ENCODE data around the gene RPL27A. TPM values are rescaled to one million over a fixed set of nuclear protein-coding genes. Genes with fewer than 3 reads are reported as not detected.

RPL27A gene
- total RNA-seq, 1 donor from 2014 or later, result 748 TPM

- no peaks in the 10 kb centered on the region for H3K4me1 Mint-ChIP-seq (ENCODE audit: low read depth)
Observed at GRCh38 chr11:8674859-8675258, 7.7 kb upstream of the RPL27A start.

GRCh38 chr11:8676458-8676857 is 6.1 kb upstream of the RPL27A start:
- Mint-ChIP-seq H3K27me3 (no peaks in the 10 kb centered on the region), H3K4me1 (ENCODE audit: low read depth) (peaks cover 4% of the 10 kb centered on the region), H3K27ac (no peak overlapping the region), H3K36me3 (ENCODE audit: insufficient read depth) (peaks cover 2% of the 10 kb centered on the region), H3K4me3 (ENCODE audit: low read depth) (no peak overlapping the region), H3K9me3 (ENCODE audit: low read depth) (peaks cover 4% of the 10 kb centered on the region)
- no peak for DNase-seq (ENCODE audit: low spot score, unreplicated experiment)
- no peak for TF ChIP-seq CTCF (IDR thresholded peaks at IDR 0.05; ENCODE audit: unreplicated experiment)

More at GRCh38 chr11:8674859-8675258, 7.7 kb upstream of the RPL27A start:
- H3K27me3 Mint-ChIP-seq, result no peaks in the 10 kb centered on the region
- H3K9me3 Mint-ChIP-seq (ENCODE audit: low read depth), result no peaks in the 10 kb centered on the region
- H3K27ac Mint-ChIP-seq, result no peak overlapping the region
- H3K36me3 Mint-ChIP-seq (ENCODE audit: insufficient read depth), result no peaks in the 10 kb centered on the region
- H3K4me3 Mint-ChIP-seq (ENCODE audit: low read depth), result no peak overlapping the region
- no peak for TF ChIP-seq CTCF (IDR thresholded peaks at IDR 0.05; ENCODE audit: unreplicated experiment)
- no peak for DNase-seq (ENCODE audit: low spot score, unreplicated experiment)

GRCh38 chr11:8679006-8679405 is 3.6 kb upstream of the RPL27A start:
- Mint-ChIP-seq H3K27ac (no peak overlapping the region), H3K9me3 (ENCODE audit: low read depth) (peaks cover 4% of the 10 kb centered on the region), H3K4me1 (ENCODE audit: low read depth) (peaks cover 13% of the 10 kb centered on the region), H3K27me3 (no peaks in the 10 kb centered on the region), H3K36me3 (ENCODE audit: insufficient read depth) (peaks cover 9% of the 10 kb centered on the region), H3K4me3 (ENCODE audit: low read depth) (no peak overlapping the region)
- no peak for TF ChIP-seq CTCF (IDR thresholded peaks at IDR 0.05; ENCODE audit: unreplicated experiment)
- DNase-seq (ENCODE audit: low spot score, unreplicated experiment), result no peak

GRCh38 chr11:8681837-8682302 is 722 bp upstream of the RPL27A start:
- Mint-ChIP-seq H3K4me1 (ENCODE audit: low read depth) (peaks cover 18% of the 10 kb centered on the region), H3K9me3 (ENCODE audit: low read depth) (peaks cover 4% of the 10 kb centered on the region), H3K4me3 (ENCODE audit: low read depth) (peak overlapping the region; percentile 96), H3K27ac (peak overlapping the region; percentile 97), H3K27me3 (no peaks in the 10 kb centered on the region), H3K36me3 (ENCODE audit: insufficient read depth) (peaks cover 29% of the 10 kb centered on the region)
- no peak for DNase-seq (ENCODE audit: low spot score, unreplicated experiment)
- no peak for TF ChIP-seq CTCF (IDR thresholded peaks at IDR 0.05; ENCODE audit: unreplicated experiment)

- Mint-ChIP-seq H3K9me3 (ENCODE audit: low read depth) (peaks cover 4% of the 10 kb centered on the region), H3K4me3 (ENCODE audit: low read depth) (peak overlapping the region; percentile 96), H3K4me1 (ENCODE audit: low read depth) (peaks cover 24% of the 10 kb centered on the region), H3K27me3 (no peaks in the 10 kb centered on the region), H3K27ac (peak overlapping the region; percentile 97), H3K36me3 (ENCODE audit: insufficient read depth) (peaks cover 31% of the 10 kb centered on the region)
- no peak for TF ChIP-seq CTCF (IDR thresholded peaks at IDR 0.05; ENCODE audit: unreplicated experiment)
- DNase-seq (ENCODE audit: low spot score, unreplicated experiment), result peak; percentile 16
Observed at GRCh38 chr11:8683115-8683807, 669 bp downstream of the RPL27A start.
